Measurements from ENCODE around the gene UBE2E3.

Gene UBE2E3

DNA sequence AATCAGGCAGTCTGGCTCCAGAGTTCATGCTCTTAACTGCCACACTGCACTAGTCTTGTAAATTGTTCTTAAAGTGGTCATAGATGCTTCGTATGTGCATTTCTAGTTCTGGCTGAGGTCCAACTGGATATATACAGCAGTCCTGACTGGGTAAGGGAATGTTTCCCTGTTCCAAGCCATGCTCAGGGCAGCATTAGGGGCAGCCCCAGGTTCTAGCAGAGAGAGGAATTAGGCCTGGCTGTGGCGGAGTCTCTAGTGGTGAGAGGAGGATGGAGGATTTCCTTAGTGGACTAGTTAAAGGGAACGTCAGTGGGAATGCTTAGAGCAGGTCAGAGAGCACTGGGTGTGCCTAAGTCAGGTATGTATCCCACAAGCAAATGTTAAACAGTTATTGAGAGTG lies 28.0 kb downstream of the UBE2E3 start:
- no peaks in the 10 kb centered on the region for H3K36me3 ChIP-seq (ENCODE audit: control insufficient read depth, insufficient read depth, low read length)
- no peaks in the 10 kb centered on the region for H3K27me3 ChIP-seq (replicated peaks; ENCODE audit: control insufficient read depth, insufficient read depth, low read length)
- TF ChIP-seq, protein P1, sequence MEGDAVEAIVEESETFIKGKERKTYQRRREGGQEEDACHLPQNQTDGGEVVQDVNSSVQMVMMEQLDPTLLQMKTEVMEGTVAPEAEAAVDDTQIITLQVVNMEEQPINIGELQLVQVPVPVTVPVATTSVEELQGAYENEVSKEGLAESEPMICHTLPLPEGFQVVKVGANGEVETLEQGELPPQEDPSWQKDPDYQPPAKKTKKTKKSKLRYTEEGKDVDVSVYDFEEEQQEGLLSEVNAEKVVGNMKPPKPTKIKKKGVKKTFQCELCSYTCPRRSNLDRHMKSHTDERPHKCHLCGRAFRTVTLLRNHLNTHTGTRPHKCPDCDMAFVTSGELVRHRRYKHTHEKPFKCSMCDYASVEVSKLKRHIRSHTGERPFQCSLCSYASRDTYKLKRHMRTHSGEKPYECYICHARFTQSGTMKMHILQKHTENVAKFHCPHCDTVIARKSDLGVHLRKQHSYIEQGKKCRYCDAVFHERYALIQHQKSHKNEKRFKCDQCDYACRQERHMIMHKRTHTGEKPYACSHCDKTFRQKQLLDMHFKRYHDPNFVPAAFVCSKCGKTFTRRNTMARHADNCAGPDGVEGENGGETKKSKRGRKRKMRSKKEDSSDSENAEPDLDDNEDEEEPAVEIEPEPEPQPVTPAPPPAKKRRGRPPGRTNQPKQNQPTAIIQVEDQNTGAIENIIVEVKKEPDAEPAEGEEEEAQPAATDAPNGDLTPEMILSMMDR (IDR thresholded peaks at IDR 0.05; ENCODE audit: insufficient read depth, low read length, poor library complexity, severe bottlenecking), result no peak
- H3K4me3 ChIP-seq (replicated peaks; ENCODE audit: low read depth, low read length), result no peak overlapping the region
- no peak for DNase-seq (ENCODE audit: extremely low read depth, insufficient read length)

DNA sequence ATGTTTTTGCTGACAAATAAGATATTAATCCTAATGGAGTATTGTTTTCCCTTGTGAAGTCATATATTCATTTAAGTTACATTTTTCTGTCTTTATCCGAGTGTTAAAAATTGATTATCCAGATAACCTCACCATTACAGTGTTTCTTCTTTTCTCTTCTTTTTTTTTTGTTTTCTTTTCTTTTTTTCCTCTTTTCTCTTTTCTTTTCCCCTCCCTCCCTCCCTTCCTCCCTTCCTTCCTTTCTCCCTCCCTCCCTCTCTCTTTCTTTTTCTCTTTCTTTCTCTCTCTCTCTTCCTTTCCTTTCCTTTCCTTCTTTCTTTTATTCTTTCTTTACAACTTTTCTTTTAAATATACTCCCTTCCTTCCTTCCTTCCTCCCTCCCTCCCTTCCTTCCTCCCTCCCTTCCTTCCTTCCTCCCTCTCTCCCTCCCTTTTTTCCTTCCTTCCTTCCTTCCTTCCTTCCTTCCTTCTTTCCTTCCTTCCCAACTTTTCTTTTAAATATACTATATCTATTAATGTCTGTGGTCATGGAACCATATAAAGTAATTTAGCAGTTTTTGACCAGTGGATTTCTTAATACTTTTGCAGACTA lies 40.9 kb downstream of the UBE2E3 start:
- no peak for DNase-seq (ENCODE audit: extremely low read depth, insufficient read length)
- H3K36me3 ChIP-seq (ENCODE audit: control insufficient read depth, insufficient read depth, low read length), result no peaks in the 10 kb centered on the region
- TF ChIP-seq, protein P1 (IDR thresholded peaks at IDR 0.05; ENCODE audit: insufficient read depth, low read length, poor library complexity, severe bottlenecking), result no peak
- H3K27me3 ChIP-seq (replicated peaks; ENCODE audit: control insufficient read depth, insufficient read depth, low read length), result no peaks in the 10 kb centered on the region
- no peak overlapping the region for H3K4me3 ChIP-seq (replicated peaks; ENCODE audit: low read depth, low read length)

DNA sequence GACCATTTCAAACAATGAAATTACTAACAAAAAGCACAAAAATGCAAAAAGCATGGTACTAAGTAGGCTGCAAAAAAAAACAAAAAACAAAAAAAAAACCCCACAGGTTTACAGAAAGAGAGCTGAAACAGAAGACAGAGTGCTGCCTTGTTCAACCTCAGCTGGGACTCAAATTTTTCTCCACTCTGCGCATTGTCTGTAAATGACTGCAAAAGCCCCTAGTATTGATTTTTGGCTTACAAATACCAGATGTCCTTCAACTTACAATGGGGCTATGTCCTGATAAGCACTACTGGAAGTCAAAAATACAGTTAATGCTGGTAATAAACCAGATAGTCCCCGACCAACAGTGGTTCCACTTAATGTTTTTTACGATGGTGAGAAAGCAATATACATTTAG lies 42.2 kb downstream of the UBE2E3 start:
- Histone ChIP-seq H3K27me3 (replicated peaks; ENCODE audit: control insufficient read depth, insufficient read depth, low read length) (no peaks in the 10 kb centered on the region), H3K4me3 (replicated peaks; ENCODE audit: low read depth, low read length) (no peak overlapping the region), H3K36me3 (ENCODE audit: control insufficient read depth, insufficient read depth, low read length) (no peaks in the 10 kb centered on the region)
- TF ChIP-seq, protein P1 (IDR thresholded peaks at IDR 0.05; ENCODE audit: insufficient read depth, low read length, poor library complexity, severe bottlenecking), result no peak
- no peak for DNase-seq (ENCODE audit: extremely low read depth, insufficient read length)

DNA sequence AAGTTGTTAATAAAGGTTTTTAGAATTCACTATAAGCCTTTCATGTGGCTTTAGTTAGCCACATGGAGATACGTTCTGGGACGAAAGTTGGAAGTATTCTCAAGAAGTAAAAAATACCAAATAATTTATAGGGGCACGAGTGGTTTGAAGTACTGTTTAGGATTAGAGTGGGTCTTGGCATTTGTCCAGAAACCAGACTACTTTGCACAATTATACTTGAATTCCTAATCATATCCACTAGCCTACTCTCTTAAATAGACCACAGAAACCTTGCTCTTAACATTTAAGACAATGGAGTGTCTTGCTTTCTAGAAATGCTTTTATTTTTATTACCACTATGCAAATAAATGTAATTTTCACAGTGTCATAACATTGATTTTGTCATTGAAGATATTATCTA lies 44.6 kb downstream of the UBE2E3 start:
- H3K36me3 ChIP-seq (ENCODE audit: control insufficient read depth, insufficient read depth, low read length), result no peaks in the 10 kb centered on the region
- H3K4me3 ChIP-seq (replicated peaks; ENCODE audit: low read depth, low read length), result no peak overlapping the region
- TF ChIP-seq, protein P1 (IDR thresholded peaks at IDR 0.05; ENCODE audit: insufficient read depth, low read length, poor library complexity, severe bottlenecking), result no peak
- DNase-seq (ENCODE audit: extremely low read depth, insufficient read length), result no peak
- no peaks in the 10 kb centered on the region for H3K27me3 ChIP-seq (replicated peaks; ENCODE audit: control insufficient read depth, insufficient read depth, low read length)

DNA sequence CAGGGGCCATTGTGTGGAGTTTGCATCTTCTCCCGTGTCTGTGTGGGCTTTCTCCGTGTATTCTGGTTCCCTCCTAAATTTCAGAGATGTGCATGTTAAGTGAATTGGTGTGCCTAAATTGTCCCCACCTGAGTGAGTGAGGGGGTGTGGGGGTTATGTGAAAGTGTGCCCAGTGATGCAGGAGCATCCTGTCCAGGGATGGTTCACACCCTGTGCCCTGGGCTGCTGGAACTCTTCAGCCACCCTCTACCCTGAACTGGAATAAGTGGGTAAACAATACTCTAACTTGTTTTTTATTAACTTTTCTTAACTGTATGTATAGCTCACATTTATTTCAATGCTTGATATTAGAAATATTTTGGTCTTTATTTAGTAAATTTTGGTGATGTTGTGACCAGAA lies 56.0 kb downstream of the UBE2E3 start:
- Histone ChIP-seq H3K4me3 (replicated peaks; ENCODE audit: low read depth, low read length) (no peak overlapping the region), H3K36me3 (ENCODE audit: control insufficient read depth, insufficient read depth, low read length) (no peaks in the 10 kb centered on the region), H3K27me3 (replicated peaks; ENCODE audit: control insufficient read depth, insufficient read depth, low read length) (no peaks in the 10 kb centered on the region)
- TF ChIP-seq, protein P1 (IDR thresholded peaks at IDR 0.05; ENCODE audit: insufficient read depth, low read length, poor library complexity, severe bottlenecking), result no peak
- no peak for DNase-seq (ENCODE audit: extremely low read depth, insufficient read length)

All from GM06990 (cell line).